Measurements from ENCODE around the gene ETHE1.

ETHE1 gene

DNA sequence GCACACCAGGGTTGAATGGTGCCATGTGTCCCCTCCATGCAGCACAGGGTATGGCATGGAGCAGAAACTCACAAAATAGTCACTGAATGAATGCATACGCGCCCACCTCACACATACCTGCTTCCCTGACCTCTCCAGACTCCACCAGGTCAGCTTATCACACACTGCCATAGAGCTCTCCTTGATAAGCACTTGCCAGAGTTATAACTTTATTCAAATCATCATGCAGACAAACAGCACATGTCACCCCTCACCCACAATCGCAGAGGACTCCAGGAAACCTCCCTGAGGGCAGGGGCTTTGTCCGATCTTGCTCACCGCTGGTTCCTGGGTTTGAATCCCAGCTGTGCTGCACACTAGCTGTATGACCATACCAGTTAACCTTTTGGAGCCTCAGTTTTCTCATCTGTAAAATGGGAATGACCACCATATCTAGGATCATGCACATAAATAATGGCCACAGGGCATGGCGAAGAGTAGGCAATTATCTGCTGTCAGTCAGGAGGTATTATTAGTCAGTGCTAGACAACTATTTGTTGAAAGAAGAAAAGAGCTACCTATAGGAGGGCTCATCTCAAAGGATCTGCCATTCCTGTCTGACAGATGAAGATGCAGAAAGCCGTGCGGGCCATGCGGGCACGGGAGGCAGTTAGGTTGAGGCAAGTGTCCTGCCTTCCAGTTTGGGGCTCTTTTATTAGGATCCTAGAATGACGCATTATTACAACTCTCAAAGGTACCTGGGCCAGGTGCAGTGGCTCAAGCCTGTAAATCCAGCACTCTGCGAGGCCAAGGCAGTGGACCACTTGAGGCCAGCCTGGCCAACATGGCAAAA, 34.4 kb upstream of the ETHE1 start:
- TF ChIP-seq, protein P1, sequence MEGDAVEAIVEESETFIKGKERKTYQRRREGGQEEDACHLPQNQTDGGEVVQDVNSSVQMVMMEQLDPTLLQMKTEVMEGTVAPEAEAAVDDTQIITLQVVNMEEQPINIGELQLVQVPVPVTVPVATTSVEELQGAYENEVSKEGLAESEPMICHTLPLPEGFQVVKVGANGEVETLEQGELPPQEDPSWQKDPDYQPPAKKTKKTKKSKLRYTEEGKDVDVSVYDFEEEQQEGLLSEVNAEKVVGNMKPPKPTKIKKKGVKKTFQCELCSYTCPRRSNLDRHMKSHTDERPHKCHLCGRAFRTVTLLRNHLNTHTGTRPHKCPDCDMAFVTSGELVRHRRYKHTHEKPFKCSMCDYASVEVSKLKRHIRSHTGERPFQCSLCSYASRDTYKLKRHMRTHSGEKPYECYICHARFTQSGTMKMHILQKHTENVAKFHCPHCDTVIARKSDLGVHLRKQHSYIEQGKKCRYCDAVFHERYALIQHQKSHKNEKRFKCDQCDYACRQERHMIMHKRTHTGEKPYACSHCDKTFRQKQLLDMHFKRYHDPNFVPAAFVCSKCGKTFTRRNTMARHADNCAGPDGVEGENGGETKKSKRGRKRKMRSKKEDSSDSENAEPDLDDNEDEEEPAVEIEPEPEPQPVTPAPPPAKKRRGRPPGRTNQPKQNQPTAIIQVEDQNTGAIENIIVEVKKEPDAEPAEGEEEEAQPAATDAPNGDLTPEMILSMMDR (IDR thresholded peaks at IDR 0.05) = no peak
- no peak for TF ChIP-seq ZFX (IDR thresholded peaks at IDR 0.05; ENCODE audit: borderline replicate concordance)
- H3K27ac ChIP-seq = no peak overlapping the region

DNA sequence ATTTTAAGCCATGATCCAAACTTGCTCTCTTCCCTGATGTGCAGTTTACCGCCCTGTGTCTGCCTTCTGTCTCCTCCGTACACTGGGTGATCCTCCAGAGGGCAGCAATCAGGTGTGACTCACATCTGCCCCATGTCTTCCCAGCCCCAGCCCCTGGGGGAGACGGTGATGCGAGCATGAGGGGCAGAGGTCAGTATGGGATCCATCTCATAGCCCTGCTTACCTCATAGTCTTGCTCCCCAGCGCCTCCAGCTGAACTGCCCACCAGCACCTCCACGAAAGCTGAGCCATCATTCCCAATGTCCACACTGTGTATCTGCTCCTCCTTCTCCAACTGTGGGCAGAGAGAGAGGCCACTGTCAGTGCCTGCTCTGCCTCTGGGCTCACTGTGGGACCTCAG, 33.7 kb upstream of the ETHE1 start:
- TF ChIP-seq, protein P1 (IDR thresholded peaks at IDR 0.05) = no peak
- TF ChIP-seq ZFX (IDR thresholded peaks at IDR 0.05; ENCODE audit: borderline replicate concordance) = no peak
- no peak overlapping the region for H3K27ac ChIP-seq

DNA sequence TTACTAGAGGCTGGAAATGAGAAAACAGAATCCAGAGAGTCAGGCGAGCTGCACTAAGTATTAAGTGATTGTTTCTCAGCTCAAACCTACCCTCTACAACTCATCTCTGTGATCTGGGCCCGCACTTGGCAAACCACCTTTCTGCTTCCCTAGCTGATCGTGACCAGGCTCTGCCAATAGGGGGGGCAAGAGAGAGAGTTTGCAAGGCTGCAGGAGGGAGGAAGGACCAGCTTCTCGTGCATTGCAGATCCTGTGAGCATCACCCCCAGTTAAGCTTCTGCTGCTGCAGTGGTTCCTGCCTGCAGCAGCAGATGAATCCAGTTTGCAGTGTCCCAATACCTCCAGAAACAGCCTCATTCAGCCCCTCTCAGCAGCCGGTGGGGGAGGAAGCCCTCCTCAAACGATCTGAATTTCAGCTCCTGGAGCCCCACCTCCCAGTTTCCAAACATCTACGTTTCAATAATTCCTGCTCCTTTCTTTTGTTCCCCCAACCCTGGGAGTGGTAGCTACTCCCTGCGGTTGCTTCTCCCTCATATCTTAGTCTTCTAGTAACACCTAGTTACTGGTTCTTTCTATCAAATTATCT, 28.3 kb upstream of the ETHE1 start:
- TF ChIP-seq, protein P1 (IDR thresholded peaks at IDR 0.05) = peak; percentile 90
- no peak for TF ChIP-seq ZFX (IDR thresholded peaks at IDR 0.05; ENCODE audit: borderline replicate concordance)
- H3K27ac ChIP-seq = no peak overlapping the region

DNA sequence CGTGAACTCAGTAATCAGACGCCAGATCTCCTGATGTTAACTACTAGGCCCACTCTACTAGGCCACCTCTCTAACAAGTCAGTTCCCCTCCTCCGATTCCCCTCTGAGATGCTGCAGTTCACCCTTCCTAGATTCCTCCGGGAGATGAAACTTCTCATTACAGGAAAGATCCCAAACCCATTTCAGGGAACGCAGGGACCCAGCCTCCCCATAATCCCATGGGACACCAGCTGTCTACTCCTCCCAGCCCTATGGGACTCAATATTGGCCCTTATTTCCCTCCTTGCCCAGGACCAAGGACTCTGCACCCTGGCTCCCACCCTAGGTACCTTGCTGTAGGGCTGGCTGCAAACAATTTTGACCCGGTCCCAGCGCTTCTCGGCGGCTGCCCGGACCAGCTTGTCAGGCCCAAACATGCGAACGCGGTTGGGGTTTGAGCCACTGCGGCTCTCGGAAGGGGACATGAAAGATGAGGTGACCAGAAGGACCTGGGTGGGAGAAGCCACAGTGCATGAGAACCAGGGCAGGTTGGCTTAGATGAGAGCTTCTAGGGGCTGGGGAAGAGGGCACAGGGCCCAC, 27.4 kb upstream of the ETHE1 start:
- no peak overlapping the region for H3K27ac ChIP-seq
- TF ChIP-seq, protein P1 (IDR thresholded peaks at IDR 0.05) = no peak
- TF ChIP-seq ZFX (IDR thresholded peaks at IDR 0.05; ENCODE audit: borderline replicate concordance) = no peak

DNA sequence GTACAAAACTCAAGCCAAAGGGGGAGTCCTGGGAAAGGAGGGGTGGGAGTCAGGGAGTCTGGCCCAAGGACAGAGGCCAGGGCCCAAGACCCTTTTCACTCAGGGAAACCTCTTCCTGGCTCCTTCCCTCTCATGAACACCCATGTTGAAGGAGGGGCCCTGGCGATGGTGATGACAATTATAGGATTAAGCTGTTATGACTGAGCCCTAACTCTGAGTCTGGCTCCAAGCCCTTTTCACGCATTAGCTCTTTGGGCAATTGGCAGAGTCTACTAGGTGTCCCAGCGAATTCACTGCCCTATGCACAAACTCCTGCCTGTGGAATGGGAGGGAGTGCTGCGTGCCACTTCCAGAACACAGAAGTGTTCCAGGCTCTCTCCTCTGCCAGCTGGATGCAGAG, 26.7 kb upstream of the ETHE1 start:
- H3K27ac ChIP-seq = no peak overlapping the region
- TF ChIP-seq ZFX (IDR thresholded peaks at IDR 0.05; ENCODE audit: borderline replicate concordance) = no peak
- TF ChIP-seq, protein P1 (IDR thresholded peaks at IDR 0.05) = no peak

DNA sequence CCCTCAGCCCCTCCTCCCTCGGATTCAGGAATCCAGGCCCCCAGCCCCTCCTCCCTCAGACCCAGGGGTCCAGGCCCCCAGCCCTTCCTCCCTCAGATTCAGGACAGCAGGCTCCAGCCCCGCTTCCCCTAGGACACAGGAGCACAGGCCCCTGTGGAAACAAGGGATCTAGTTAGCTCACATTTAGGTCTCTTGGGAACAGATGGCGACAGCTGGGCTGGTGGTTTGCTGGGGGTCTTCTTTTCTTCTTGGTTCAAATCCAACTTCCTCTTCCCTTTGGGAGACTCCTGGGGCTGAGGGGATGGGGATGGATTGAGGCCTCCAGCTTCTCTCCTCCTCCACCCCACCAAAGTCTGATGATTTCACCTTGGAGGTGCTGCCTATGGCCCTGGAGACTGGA, 25.6 kb upstream of the ETHE1 start:
- no peak for TF ChIP-seq ZFX (IDR thresholded peaks at IDR 0.05; ENCODE audit: borderline replicate concordance)
- TF ChIP-seq, protein P1 (IDR thresholded peaks at IDR 0.05) = no peak
- no peak overlapping the region for H3K27ac ChIP-seq

DNA sequence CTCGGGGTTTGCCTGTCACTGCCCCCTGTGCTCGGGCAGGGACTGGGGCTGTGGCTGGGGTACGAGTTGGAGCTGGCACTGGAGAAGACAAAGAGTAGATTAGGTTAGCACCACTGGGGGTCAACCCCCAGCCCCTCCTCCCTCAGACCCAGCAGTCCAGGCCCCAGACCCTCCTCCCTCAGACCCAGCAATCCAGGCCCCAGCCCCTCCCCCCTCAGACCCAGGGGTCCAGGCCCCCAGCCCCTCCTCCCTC, 25.1 kb upstream of the ETHE1 start:
- no peak overlapping the region for H3K27ac ChIP-seq
- no peak for TF ChIP-seq ZFX (IDR thresholded peaks at IDR 0.05; ENCODE audit: borderline replicate concordance)
- TF ChIP-seq, protein P1 (IDR thresholded peaks at IDR 0.05) = no peak

Data from 22Rv1 (cell line).